ENCODE results near the gene ABHD4.
"Not testable (repeated sequence)": the region's sequence is repeated elsewhere in the genome, so short reads cannot be mapped to it uniquely, and the experiment has no call there.

Gene ABHD4

GRCh38 chr14:22598099-22598895 is at the start of gene ABHD4:
Gene ABHD4, plus strand, starts transcription at chr14:22598300. Its CDS starts 7 bp downstream, at chr14:22598307.
- peak; percentile 18 to 37 for DNase-seq

- DNase-seq, result peak in 1 of 2 donors; percentile 16
Observed at GRCh38 chr14:22549324-22549962, 48.7 kb upstream of the ABHD4 start.

- peak; percentile 60 to 69 for DNase-seq
Observed at GRCh38 chr14:22549981-22550673, 48.0 kb upstream of the ABHD4 start.

GRCh38 chr14:22551605-22551997 is 46.5 kb upstream of the ABHD4 start:
- no peak for DNase-seq

GRCh38 chr14:22552001-22552826 is 45.9 kb upstream of the ABHD4 start:
- DNase-seq, result peak in 1 of 2 donors; percentile 17

- no peak for DNase-seq
Observed at GRCh38 chr14:22552827-22553076, 45.3 kb upstream of the ABHD4 start.

GRCh38 chr14:22553445-22553844 is 44.7 kb upstream of the ABHD4 start:
- DNase-seq, result no peak

GRCh38 chr14:22553861-22554497 is 44.1 kb upstream of the ABHD4 start:
- not testable (repeated sequence) for DNase-seq

- no peak for DNase-seq
Observed at GRCh38 chr14:22554498-22555383, 43.4 kb upstream of the ABHD4 start.

- DNase-seq, result peak; percentile 73
Observed at GRCh38 chr14:22555384-22556011, 42.6 kb upstream of the ABHD4 start.

- peak; percentile 96 to 97 for DNase-seq
Observed at GRCh38 chr14:22556021-22556989, 41.8 kb upstream of the ABHD4 start.

- DNase-seq, result peak; percentile 94 to 95
Observed at GRCh38 chr14:22556990-22557623, 41.0 kb upstream of the ABHD4 start.

GRCh38 chr14:22557846-22558220 is 40.3 kb upstream of the ABHD4 start:
- DNase-seq, result no peak

GRCh38 chr14:22558221-22558913 is 39.7 kb upstream of the ABHD4 start:
- DNase-seq, result peak in 1 of 2 donors; percentile 64

GRCh38 chr14:22559041-22559440 is 39.1 kb upstream of the ABHD4 start:
- no peak for DNase-seq

- peak in 1 of 2 donors; percentile 34 for DNase-seq
Observed at GRCh38 chr14:22560662-22561365, 37.3 kb upstream of the ABHD4 start.

GRCh38 chr14:22561366-22561660 is 36.8 kb upstream of the ABHD4 start:
- no peak for DNase-seq

Measured in activated CD4-positive, alpha-beta T cell treated with anti-CD3 and anti-CD28 coated beads for 4 hours (primary cell).